SW480 (cell line): Measurements from ENCODE around the gene IQUB.
"Not testable (repeated sequence)": the region's sequence is repeated elsewhere in the genome, so short reads cannot be mapped to it uniquely, and the experiment has no call there.

Experiments used
- DNase-seq: peaks from one replicate; pipeline ENCODE4 v3.0.0-alpha.2; 2016; ENCODE audit warnings: low spot score

IQUB gene

GRCh38 chr7:123539871-123540270, 5.5 kb upstream of the IQUB start:
- DNase-seq, result no peak

DNA sequence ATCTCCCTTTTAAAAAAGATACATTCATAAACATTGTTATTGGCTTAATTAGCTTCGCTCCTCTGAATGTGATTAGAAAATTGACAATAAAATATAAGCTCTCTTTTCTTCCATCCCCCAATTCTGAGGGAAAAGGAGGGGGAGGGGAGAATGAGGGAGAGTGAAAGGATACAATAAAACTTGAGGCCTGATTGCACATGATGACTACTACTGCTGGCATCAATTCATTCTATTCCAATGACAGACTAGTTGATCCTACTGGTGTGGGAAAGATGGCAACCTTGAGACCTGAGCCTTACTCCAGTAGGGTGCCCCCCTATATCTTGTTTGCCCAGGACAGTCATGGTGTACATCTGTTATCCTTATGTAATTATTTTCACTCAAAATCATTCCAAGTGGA, 4.5 kb upstream of the IQUB start:
- no peak for DNase-seq

GRCh38 chr7:123538189-123538714, 3.9 kb upstream of the IQUB start:
- DNase-seq, result no peak

GRCh38 chr7:123537026-123537642, 2.7 kb upstream of the IQUB start:
- peak; percentile 37 for DNase-seq

DNA sequence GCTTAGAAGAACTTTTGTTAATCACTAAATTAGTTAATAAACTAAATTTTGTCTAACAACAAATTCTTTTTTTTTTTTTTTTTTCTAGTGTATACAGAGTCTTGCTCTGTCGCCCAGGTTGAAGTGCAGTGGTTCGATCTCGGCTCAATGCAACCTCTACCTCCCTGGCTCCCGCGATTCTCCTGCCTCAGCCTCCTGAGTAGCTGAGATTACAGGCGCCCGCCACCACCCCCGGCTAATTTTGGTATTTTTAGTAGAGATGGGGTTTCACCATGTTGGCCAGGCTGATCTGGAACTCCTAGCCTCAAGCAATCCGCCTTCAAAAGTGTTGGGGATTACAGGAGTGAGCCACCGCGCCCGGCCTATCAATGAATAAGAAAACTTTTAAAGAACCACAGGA, 1.1 kb upstream of the IQUB start:
- DNase-seq, result no peak

DNA sequence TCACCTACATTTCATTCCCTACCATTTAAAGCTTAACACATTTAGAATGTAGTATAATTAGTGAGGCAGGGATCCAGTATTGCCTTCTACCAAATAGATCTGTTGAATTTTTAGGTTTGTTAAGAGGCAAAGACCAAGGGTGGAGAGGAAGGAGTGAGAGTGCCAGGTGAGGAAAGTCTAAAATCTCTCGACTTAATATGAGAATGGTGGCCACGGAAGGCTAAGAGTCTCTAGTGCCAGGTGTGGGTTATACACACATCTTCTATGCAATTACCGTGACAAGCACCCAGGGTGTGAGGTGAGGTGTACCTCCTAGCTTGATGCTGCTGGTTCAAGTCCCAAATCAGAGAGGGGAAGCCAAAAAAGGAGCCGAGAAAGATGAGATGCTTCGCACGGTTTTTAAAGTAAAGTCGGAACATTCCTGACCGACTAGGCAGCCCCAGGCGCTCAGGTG, 439 bp downstream of the IQUB start:
- no peak for DNase-seq

DNA sequence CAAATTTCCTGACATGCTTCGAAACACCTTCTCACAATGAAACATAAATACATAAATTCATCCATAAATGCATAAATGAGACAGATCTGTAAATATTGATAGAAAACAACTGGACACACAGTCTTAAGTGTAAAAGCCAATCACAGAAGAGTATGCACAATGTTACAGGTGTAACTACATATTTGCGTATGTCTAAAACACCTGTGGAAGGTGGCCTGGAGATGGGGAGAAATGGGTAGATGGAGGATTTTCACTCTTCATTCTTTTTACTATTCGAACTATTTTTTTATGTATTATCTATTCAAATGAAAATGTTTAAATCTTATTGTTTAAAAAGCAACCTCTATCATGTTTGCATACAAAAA, 860 bp downstream of the IQUB start:
- no peak for DNase-seq

- not testable (repeated sequence) for DNase-seq
These were observed 1.4 kb downstream of the IQUB start for GRCh38 chr7:123532788-123533552.

- DNase-seq, result not testable (repeated sequence)
These were observed 2.1 kb downstream of the IQUB start for GRCh38 chr7:123532343-123532742.

GRCh38 chr7:123530035-123530591, 4.3 kb downstream of the IQUB start:
- DNase-seq, result not testable (repeated sequence)

DNA sequence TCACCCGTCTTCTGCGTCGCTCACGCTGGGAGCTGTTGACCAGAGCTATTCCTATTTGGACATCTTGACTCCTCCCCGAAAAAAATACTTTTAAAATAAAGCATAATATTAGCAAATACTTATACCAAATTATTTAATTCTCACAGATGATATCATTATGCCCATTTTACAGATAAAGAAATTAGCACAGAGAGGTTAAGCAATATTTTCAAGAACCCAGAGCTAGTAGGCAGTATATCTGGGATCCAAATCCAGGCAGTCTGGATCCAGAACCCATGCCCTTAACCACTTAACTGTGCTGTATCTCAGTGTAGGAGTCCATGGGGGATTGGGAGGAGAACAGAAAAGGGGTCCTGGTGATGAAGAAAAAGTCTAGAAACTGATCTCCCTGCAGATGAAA, 6.1 kb downstream of the IQUB start:
- DNase-seq, result no peak

DNA sequence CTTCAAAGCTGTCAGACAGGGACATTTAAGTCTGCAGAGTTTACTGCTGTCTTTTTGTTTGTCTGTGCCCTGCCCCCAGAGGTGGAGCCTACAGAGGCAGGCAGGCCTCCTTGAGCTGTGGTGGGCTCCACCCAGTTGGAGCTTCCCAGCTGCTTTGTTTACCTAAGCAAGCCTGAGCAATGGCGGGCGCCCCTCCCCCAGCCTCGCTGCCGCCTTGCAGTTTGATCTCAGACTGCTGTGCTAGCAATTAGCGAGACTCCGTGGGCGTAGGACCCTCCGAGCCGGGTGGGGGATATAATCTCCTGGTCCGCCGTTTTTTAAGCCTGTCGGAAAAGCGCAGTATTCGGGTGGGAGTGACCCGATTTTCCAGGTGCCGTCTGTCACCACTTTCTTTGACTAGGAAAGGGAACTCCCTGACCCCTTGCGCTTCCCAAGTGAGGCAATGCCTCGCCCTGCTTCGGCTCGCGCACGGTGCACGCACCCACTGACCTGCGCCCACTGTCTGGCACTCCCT, 6.6 kb downstream of the IQUB start:
- DNase-seq, result not testable (repeated sequence)

DNA sequence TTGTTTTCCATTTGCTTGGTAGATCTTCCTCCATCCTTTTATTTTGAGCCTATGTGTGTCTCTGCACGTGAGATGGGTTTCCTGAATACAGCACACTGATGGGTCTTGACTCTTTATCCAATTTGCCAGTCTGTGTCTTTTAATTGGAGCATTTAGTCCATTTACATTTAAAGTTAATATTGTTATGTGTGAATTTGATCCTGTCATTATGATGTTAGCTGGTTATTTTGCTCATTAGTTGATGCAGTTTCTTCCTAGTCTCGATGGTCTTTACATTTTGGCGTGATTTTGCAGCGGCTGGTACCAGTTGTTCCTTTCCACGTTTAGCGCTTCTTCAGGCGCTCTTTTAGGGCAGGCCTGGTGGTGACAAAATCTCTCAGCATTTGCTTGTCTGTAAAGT, 7.9 kb downstream of the IQUB start:
- not testable (repeated sequence) for DNase-seq

DNA sequence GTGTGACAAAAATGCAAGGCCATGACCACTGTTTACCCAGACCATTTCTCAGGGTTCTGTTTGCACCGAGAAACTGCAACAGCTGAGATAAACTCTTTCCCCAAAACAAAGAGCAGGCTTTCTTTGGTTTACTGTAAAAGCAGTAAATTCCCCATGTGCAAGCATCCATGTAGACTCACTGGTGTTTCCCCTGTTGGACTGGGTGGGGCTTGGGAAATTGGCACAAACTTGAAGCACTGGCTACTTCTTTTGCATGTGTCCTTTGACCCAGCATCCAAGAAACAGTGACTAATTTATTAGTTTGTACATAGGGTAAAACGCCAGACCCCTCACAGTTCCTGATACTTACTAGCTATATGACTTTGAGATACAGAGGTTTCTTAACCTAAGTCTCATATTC, 12.3 kb downstream of the IQUB start:
- peak; percentile 9 for DNase-seq

DNA sequence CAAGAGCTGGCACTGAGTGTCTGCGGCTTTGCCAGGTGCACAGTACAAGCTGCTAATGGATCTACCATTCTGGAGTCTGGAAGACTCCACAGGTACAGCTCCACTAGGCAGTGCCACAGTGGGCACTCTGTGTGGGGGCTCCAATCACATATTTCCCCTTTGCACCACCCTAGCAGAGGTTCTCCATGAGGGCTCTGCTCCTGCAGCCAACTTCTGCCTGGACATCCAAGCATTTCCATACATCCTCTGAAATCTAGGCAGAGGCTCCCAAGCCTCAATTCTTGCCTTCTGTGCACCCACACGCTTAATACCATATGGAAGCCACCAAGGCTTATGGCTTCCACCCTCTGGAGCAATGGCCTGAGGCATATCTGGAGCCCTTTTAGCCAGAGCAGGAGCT, 29.2 kb downstream of the IQUB start:
- DNase-seq, result no peak

GRCh38 chr7:123502201-123502600, 32.2 kb downstream of the IQUB start:
- no peak for DNase-seq

DNA sequence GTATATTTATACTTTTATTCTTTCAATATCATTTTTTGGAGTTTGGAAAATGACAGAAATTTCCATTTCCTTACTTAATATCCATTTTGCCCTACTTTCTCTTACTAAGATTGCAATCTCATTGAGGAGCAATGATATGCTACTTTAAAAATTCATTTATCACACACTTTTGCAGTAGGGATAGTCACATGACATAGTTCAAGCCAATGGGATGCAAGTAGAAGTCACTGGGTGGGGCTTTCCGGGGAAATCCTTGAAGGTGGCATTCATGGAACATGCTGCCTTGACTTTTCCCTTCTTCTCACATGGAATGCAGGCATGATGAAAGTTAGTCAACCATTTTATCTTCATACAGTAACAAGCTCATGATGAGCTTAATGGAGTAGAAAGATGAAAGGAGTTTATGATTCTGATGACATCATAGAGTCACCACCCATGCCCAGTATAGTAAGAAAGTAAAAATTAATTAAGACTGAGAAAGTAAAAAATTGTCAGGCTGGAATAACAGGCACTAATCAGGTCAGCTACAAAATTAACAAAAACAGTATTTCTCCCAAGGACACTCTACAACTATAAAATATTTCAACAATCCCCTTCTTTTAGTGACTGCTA, 33.4 kb downstream of the IQUB start:
- DNase-seq, result no peak

DNA sequence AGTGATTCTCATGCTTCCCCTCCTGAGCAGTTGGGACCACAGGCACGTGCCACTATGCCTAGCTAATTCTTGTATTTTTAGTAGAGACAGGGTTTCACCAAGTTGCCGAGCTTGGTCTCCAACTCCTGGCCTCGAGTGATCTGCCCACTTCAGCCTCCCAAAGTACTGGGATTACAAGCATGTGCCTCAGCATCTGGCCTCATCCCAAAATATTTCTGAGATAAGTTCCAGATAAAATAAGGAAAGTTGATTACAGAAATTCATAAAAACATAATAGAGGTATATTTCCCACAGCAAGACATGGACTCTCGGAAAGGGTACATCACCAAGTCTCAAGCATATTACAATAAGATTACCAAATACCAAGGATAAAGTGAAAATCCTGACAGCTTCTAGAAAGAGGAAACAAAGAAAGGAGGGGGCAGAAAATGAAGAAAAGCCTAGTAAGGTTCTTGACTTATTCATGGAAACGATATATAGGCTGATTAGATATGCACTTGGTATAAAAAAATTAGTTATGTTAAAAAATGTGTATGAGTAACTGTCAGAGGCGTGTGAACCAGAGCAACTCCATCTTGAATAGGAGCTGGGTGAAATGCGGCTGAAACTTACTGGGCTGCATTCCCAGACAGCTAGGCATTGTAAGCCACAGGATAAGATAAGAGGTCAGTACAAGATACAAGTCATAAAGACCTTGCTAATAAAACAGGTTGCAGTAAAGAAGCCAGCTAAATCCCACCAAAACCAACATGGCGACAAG, 35.0 kb downstream of the IQUB start:
- no peak for DNase-seq

GRCh38 chr7:123498601-123499000, 35.8 kb downstream of the IQUB start:
- DNase-seq, result no peak

DNA sequence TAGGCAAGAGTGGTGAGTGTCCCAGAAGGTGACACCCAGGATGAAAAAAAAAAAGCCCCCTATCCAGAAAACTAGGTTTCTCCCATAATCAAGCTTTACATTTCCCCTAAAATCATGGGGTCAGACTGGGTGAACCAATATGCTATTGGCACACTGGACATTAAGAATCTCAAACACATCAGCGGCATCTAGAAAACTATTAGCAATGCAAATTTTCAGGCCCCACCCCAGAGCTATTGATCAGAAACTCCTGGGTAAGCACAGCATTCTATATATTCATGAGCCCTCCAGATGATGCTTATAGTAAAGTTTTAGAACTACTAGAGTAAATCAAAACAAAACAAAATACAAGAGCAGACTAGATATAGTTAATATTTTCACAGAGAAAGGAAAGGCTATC, 36.4 kb downstream of the IQUB start:
- DNase-seq, result no peak

DNA sequence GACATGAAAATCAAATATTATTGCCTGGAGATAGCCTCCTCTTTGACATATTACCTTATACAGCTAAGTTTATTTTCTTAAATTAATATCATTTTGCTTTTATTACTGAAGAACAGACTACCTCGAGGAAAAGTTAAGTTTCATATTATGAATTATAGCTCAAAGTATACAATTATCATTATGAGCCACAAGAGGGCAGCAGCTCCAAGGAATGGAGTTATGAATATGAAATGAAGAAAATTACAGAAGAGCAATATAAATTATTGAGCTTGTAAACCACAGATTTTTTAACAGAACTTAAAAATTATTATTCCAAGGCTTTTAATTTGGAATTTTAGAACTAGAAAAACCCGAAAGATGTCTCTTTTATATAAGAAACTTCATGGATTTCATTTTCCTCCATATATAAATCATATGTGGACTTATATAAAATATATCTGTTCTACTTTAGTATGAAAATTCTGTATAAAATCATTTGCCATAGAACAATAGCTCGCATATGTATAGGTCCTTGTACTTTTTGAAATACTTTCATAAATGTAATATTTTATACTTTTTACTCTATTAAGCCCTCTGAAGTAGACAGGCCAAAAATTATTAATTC, 40.1 kb downstream of the IQUB start:
- DNase-seq, result peak; percentile 44
